Esophagus squamous epithelium (tissue), 4 donors: ENCODE data around the gene TTC21B.

Experiments
- CTCF ChIP-seq, 6 experiments: fragments of 450-650 bp in 4 of 6; fragments of 200-600 bp in 2 of 6; sonication (generic) in 2 of 6; IDR thresholded peaks; one replicate each; pipeline ENCODE4 v1.5.1; 2016 to 2019; ENCODE audit warnings: antibody characterized with exemption in 6 of 6, mild to moderate bottlenecking in 4 of 6, moderate library complexity in 4 of 6
- POLR2A ChIP-seq, 4 donors: fragments of 450-650 bp; IDR thresholded peaks; one replicate each; pipeline ENCODE4 v1.6.1; 2017; ENCODE audit warnings: antibody characterized with exemption in 4 of 4, mild to moderate bottlenecking in 4 of 4, moderate library complexity in 3 of 4

- TF ChIP-seq CTCF (IDR thresholded peaks at IDR 0.05) (no peak), POLR2A (IDR thresholded peaks at IDR 0.05) (no peak)
Measured at GRCh38 chr2:165958313-165958960, 4.9 kb upstream of the TTC21B start.
